GM21723 (cell line): ENCODE results near the gene OASL.
A peak's percentile ranks its signal among the peaks of the same experiment; 100 is the strongest.
"Not testable (repeated sequence)": the region's sequence is repeated elsewhere in the genome, so short reads cannot be mapped to it uniquely, and the experiment has no call there.

Experiments used
- ATAC-seq: cut with Tn5 transposase; IDR thresholded peaks from one replicate; pipeline ENCODE4 v1.9.1; 2021; ENCODE audit warnings: mild to moderate bottlenecking, moderate library complexity; ENCODE audit not compliant: unreplicated experiment

The OASL gene, protein sequence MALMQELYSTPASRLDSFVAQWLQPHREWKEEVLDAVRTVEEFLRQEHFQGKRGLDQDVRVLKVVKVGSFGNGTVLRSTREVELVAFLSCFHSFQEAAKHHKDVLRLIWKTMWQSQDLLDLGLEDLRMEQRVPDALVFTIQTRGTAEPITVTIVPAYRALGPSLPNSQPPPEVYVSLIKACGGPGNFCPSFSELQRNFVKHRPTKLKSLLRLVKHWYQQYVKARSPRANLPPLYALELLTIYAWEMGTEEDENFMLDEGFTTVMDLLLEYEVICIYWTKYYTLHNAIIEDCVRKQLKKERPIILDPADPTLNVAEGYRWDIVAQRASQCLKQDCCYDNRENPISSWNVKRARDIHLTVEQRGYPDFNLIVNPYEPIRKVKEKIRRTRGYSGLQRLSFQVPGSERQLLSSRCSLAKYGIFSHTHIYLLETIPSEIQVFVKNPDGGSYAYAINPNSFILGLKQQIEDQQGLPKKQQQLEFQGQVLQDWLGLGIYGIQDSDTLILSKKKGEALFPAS

GRCh38 chr12:121038861-121039668, at the start of gene OASL:
TSS of gene OASL (minus strand) at chr12:121039246. CDS start at chr12:121038971, 275 bp downstream.
- peak; percentile 84 for ATAC-seq

DNA sequence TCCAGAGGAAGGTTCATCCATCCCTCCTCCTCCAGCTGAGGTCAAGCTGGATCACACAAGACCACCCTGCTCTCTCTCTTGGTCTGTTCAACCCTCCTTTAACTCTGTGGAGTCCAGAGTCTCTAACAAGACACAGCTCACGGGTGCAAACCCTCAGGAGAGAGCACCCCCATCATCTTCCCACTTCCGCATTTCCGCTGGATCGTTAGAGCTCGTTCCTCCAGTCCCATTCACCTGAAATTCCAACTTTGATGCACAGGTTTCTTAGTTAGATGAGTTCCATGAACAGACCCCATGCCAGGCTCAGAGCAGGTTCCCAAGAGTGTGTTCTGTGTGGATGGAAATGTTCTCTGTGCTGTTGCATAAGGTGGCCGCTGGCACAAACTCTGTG, 49.1 kb upstream of the OASL start:
- no peak for ATAC-seq

GRCh38 chr12:121087467-121088194, 48.6 kb upstream of the OASL start:
- ATAC-seq = no peak

GRCh38 chr12:121086781-121087295, 47.8 kb upstream of the OASL start:
- no peak for ATAC-seq

GRCh38 chr12:121085506-121086353, 46.7 kb upstream of the OASL start:
- no peak for ATAC-seq

DNA sequence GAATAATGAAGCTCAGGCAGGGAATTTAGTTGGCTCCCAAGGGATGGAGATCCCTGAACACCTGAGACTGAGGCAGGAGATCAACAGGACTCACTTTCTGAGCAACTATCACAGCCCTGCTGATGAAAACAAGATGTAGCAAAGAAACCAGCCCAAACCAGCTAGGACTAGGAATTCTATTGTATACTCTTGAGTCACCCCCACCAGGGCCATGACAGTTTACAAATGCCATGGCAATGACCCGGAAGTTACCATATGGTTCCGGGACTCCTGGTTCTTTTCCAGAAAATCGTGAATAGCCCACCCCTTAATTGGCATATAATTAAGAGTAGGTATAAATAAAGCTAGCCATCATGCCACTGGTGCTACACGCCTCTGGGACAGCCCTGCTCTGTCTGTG, 46.0 kb upstream of the OASL start:
- ATAC-seq = no peak

DNA sequence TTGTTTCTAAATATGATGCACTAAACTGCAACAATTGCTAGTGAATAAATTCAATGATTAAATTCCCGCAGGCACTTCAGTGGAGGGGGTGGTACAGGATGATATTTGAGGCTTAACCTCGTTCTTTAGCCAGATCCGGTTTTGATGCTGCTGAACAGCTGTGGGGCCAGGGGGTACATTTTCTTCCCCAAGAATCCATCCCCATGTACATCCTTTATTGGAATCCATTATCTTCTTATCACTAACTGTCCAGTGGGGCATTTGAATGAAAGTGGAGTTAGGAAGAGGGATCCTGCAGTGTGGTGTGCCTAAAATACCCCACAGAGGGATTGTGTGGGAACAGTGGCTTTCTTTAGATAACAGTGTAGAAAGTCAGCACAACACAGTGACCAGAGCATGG, 45.2 kb upstream of the OASL start:
- no peak for ATAC-seq

DNA sequence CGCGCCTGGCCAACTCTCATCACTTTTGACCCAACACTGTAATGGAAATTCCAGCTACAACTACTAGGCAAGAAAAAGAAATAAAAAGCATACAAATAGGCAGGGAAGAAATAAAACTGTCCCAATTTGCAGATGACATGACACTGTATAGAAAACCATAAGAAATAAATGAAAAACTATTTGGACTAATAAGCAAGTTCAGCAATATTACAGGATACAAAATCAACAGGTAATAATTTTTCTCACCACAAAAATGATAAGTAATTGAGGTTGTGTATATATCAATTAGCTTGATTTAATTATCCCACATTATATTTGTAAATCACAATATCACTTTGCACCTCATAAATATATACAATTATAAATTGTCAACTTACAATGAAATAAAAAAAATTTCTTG, 41.9 kb upstream of the OASL start:
- ATAC-seq = no peak

- ATAC-seq = no peak
Observed at GRCh38 chr12:121079736-121080272, 40.8 kb upstream of the OASL start.

- not testable (repeated sequence) for ATAC-seq
Observed at GRCh38 chr12:121077440-121077839, 38.4 kb upstream of the OASL start.

- ATAC-seq = not testable (repeated sequence)
Observed at GRCh38 chr12:121075911-121076310, 36.9 kb upstream of the OASL start.

GRCh38 chr12:121072147-121072546, 33.1 kb upstream of the OASL start:
- no peak for ATAC-seq

DNA sequence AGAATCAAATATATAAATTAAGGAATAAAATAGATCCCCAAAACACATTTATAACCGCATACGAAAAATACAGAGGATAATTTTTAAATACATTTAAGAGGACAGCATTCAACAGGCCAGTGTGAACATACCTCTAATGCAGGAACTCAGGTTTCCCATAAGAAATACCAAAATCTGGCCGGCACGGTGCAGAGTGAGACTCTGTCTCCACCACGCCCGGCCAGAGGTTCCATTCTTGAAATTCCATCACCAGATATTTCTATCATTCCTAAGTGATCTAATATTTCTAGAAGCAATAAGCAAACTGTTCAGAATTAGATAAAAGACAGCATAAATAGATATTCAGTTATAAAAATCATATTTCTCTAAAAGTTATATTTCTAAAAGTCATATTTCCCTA, 30.2 kb upstream of the OASL start:
- ATAC-seq = no peak

GRCh38 chr12:121065345-121065744, 26.3 kb upstream of the OASL start:
- ATAC-seq = no peak

- ATAC-seq = not testable (repeated sequence)
Observed at GRCh38 chr12:121064586-121064985, 25.5 kb upstream of the OASL start.

- ATAC-seq = no peak
Observed at GRCh38 chr12:121064116-121064515, 25.1 kb upstream of the OASL start.

DNA sequence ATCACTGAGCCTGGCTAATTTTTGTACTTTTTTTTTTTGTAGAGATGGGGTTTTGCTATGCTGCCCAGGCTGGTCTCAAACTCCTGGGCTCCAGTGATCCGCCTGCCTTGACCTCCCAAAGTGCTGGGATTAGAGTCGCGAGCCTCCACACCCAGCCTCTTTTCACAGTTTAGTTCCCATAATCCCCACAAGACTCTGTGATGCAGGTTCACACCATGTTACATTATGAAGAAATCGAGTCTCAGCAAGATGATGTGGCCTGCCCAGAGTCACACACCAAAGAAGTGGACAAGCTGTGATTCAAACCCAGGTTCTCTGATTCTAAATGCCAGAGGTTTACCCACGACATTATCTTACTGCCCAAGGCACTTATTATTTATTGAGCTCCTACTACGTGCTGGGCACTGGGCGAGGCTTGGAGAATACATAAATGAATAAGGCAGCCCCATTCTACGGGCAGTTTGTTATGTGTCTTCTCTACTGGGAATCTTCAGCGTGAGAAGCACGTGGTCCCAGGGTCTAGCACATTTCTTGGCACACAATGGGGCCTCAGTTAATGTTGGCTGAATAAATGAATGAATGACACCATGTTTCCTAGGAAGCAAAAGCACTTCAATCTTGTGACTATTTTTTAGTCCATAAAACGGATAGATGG, 23.5 kb upstream of the OASL start:
- no peak for ATAC-seq

DNA sequence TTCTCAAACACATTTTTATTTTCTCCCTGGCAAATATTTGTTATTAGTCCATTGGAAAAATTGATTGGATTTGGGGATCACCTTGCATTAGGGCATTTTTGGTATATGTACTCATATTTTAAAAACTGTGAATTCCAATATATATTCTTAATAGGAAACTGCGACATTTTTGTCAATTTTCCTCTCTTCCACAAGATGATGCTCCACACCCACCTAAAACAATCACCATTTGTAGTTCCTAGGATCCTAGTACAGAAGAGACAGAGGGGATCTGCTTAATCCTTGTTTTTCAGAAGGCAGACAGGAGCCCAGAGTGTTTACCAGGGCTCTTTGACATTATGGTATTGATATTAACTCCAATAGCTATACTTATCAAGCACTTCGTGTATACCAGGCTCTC, 22.8 kb upstream of the OASL start:
- ATAC-seq = no peak
